ENCODE results near the gene OPRL1.

The OPRL1 gene

GRCh38 chr20:64145458-64146300 lies 65.8 kb downstream of the OPRL1 start:
- no peak for DNase-seq

- no peak for DNase-seq
Measured at GRCh38 chr20:64146301-64146935, 66.5 kb downstream of the OPRL1 start.

GRCh38 chr20:64146936-64147477 lies 67.1 kb downstream of the OPRL1 start:
- no peak for DNase-seq

- DNase-seq = no peak
Measured at GRCh38 chr20:64148581-64148980, 68.7 kb downstream of the OPRL1 start.

- no peak for DNase-seq
Measured at GRCh38 chr20:64149141-64149540, 69.3 kb downstream of the OPRL1 start.

GRCh38 chr20:64149809-64150560 lies 70.1 kb downstream of the OPRL1 start:
- no peak for DNase-seq

Measured in EL (cell line).